Gastrocnemius medialis (tissue), 4 donors: ENCODE measurements around the gene CDC20. TPM values are rescaled to one million over a fixed set of nuclear protein-coding genes. Genes with fewer than 3 reads are reported as not detected.

Source experiments
- ATAC-seq, 2 donors: fragments of 150-250 bp; one replicate each; pipeline ENCODE4 v1.9.1; 2016
- DNase-seq, 2 donors: peaks; one replicate each; pipeline ENCODE4 v3.0.0-alpha.2; 2019
- H3K27ac ChIP-seq, 4 donors: fragments of 200-600 bp; sonication (generic); 1 replicate in 1 of 4; 2 replicates in 3 of 4; pipeline ENCODE4 v1.5.1; 2016 to 2018; ENCODE audit warnings: mild to moderate bottlenecking in 2 of 4, moderate library complexity in 1 of 4
- H3K27me3 ChIP-seq, 3 donors: fragments of 200-600 bp; sonication (generic) in 2 of 3; 1 replicate in 1 of 3; 2 replicates in 2 of 3; pipeline versions ENCODE4 v1.5.1 to v1.6.0; 2016 to 2019; ENCODE audit warnings: mild to moderate bottlenecking in 1 of 3, moderate library complexity in 1 of 3
- H3K36me3 ChIP-seq, 2 donors: fragments of 200-600 bp; sonication (generic) in 1 of 2; one replicate each; pipeline ENCODE4 v1.5.1; 2017 to 2018
- H3K4me1 ChIP-seq, 2 donors: fragments of 200-600 bp; sonication (generic) in 1 of 2; one replicate each; pipeline ENCODE4 v1.5.1; 2016 to 2017; ENCODE audit warnings: mild to moderate bottlenecking in 2 of 2
- H3K4me3 ChIP-seq, 4 donors: fragments of 200-600 bp; sonication (generic) in 3 of 4; 1 replicate in 1 of 4; 2 replicates in 3 of 4; pipeline ENCODE4 v1.5.1; 2016 to 2019; ENCODE audit warnings: mild to moderate bottlenecking in 2 of 4
- H3K9me3 ChIP-seq, 3 donors: fragments of 200-600 bp; sonication (generic) in 2 of 3; 1 replicate in 1 of 3; 2 replicates in 2 of 3; pipeline ENCODE4 v1.5.1; 2016 to 2019
- POLR2A ChIP-seq, 2 donors: fragments of 450-650 bp; IDR thresholded peaks; one replicate each; pipeline ENCODE4 v1.6.1; 2017; ENCODE audit warnings: antibody characterized with exemption in 2 of 2, mild to moderate bottlenecking in 2 of 2, moderate library complexity in 2 of 2
- in situ Hi-C, 4 donors: fragments of 200-750 bp; cut with MboI; loops; one replicate each; pipeline versions ENCODE4 v1.15.0 to v1.8.0; 2017; ENCODE audit warnings: low sequenced_read_pairs in 4 of 4
- intact Hi-C: fragments of 100-400 bp; cut with DNase I; formaldehyde crosslinking; loops from one replicate; pipeline ENCODE4 v1.15.1; 2023; ENCODE audit warnings: low total_unique reads
- total RNA-seq, 4 donors: library from RNA; depleted of rRNA; stranded (reverse); fragments of >200 nt; gene quantifications; one replicate each; pipeline versions ENCODE4 v1.1.0 to v1.2.3, GENCODE V29; 2016
- TF ChIP-seq, protein P1 (sequence below), 5 experiments: fragments of 450-650 bp in 3 of 5; fragments of 200-600 bp in 2 of 5; sonication (generic) in 2 of 5; IDR thresholded peaks in 4 of 5; conservative IDR thresholded peaks in 1 of 5; 1 replicate in 4 of 5; 2 replicates in 1 of 5; pipeline ENCODE4 v1.5.1; 2016 to 2019; ENCODE audit warnings: antibody characterized with exemption in 5 of 5, mild to moderate bottlenecking in 3 of 5, moderate library complexity in 3 of 5

CDC20 gene
- total RNA-seq, 4 donors from 2014 or later: 0.46 to 2.4 (median 0.76) TPM

DNA sequence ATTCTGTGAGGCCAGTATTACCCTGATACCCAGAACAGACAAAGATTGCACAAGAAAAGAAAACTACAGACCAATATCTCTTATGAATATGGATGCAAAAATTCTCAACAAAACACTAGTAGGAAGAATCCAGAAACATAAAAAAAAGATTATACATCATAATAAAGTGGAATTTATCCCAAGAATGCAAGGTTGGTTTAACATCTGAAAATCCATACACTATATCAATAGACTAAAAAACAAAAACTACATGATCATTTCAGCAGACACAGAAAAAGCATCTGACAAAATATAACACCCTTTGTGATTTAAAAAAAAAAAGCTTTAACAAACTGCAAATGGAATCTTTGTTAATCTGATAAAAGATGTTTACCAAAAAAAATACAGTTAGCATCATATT is 33.4 kb upstream of the CDC20 start:
- ATAC-seq: no peak
- H3K4me3 ChIP-seq: no peak overlapping the region

DNA sequence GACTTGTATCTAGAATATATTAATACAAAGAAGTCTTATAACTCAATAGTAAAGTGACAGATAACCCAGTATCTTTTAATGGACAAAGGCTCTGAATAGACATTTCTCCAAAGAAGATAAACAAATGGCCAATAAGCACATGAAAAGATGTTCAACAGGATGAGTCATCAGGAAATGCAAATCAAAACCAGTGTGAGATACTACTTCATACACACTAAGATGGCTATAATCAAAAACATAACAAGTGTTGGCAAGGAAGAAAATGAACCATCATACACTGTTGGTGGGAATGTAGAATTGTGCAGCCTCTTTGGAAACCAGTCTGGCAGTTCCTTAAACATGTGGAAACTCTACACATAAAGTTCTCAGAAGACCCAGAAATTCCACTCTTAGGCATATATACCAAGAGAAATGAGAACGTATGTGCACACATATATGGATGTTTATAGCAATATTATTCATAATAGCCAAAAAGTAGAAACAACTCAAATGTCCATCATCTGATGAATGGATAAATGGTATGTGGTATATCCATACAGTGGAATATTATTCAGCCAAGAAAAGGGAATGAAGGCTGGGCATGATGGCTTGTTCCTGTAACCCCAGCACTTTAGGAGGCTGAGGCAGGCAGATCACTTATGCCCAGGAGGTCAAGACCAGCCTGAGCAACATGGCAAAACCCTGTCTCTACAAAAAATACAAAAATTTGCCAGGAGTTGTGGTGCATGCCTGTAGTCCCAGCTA is 31.1 kb upstream of the CDC20 start:
- Histone ChIP-seq H3K4me1 (peaks cover 0 to 4% of the 10 kb centered on the region in 2 donors), H3K27ac (no peak overlapping the region), H3K4me3 (no peak overlapping the region), H3K36me3 (no peaks in the 10 kb centered on the region), H3K9me3 (no peaks in the 10 kb centered on the region), H3K27me3 (no peaks in the 10 kb centered on the region)
- DNase-seq (no peak), ATAC-seq (no peak)
- in situ Hi-C loops (no loop called here), intact Hi-C loops (no loop called here)
- no peak for TF ChIP-seq POLR2A (IDR thresholded peaks at IDR 0.05)

More for the DNA sequence above, 33.4 kb upstream of the CDC20 start:
- Histone ChIP-seq H3K36me3 (no peaks in the 10 kb centered on the region), H3K27ac (no peak overlapping the region), H3K9me3 (no peaks in the 10 kb centered on the region), H3K27me3 (no peaks in the 10 kb centered on the region), H3K4me1 (peaks cover 0 to 4% of the 10 kb centered on the region in 2 donors)
- in situ Hi-C loops (no loop called here), intact Hi-C loops (no loop called here)
- DNase-seq: no peak
- TF ChIP-seq POLR2A (IDR thresholded peaks at IDR 0.05): no peak
- TF ChIP-seq, protein P1, sequence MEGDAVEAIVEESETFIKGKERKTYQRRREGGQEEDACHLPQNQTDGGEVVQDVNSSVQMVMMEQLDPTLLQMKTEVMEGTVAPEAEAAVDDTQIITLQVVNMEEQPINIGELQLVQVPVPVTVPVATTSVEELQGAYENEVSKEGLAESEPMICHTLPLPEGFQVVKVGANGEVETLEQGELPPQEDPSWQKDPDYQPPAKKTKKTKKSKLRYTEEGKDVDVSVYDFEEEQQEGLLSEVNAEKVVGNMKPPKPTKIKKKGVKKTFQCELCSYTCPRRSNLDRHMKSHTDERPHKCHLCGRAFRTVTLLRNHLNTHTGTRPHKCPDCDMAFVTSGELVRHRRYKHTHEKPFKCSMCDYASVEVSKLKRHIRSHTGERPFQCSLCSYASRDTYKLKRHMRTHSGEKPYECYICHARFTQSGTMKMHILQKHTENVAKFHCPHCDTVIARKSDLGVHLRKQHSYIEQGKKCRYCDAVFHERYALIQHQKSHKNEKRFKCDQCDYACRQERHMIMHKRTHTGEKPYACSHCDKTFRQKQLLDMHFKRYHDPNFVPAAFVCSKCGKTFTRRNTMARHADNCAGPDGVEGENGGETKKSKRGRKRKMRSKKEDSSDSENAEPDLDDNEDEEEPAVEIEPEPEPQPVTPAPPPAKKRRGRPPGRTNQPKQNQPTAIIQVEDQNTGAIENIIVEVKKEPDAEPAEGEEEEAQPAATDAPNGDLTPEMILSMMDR (IDR thresholded peaks at IDR 0.05 in 4 of 5, conservative IDR thresholded peaks at IDR 0.05 in 1 of 5): no peak

DNA sequence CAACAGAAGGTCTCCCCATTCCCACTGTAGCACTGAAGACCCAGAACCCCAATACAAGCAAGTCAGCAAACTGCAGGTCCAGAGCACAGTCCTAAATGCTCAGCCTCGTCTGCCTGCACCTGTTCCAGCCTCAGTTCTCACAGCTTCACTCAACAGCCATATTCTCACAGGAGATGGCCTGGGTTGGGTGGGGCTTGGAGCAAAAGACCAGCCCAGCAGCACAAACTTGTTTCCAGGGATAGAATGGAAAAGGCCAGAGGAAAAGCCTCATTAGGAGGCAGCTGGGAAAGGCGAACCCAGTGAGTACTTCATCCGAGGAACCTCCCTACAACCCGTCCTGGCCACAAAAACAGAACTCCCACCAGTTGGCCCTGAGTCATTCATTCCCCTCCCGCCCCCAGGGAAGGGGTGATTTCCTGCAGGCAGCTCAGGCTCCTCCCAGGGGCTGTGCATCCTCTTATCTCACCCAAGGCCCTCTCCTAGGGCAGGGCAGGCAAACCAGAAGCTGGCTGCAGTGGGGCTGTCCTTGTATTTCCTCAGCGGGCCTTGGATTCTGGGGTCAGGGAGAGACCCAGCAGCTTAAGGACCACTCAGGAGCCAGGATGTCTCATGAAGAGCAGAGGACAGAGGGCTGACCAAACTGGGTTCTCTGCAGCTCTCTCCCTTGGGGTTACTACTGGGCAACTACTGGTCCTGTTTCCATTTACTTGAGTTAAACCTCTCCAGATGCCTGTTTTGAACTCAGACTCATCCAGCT is 28.6 kb upstream of the CDC20 start:
- H3K4me3 ChIP-seq: no peak overlapping the region
- no peaks in the 10 kb centered on the region for H3K27me3 ChIP-seq
- H3K36me3 ChIP-seq: no peaks in the 10 kb centered on the region
- H3K4me1 ChIP-seq: peaks cover 0 to 4% of the 10 kb centered on the region in 2 donors
- ATAC-seq (no peak), DNase-seq (no peak)
- no peaks in the 10 kb centered on the region for H3K9me3 ChIP-seq
- intact Hi-C loops (no loop called here), in situ Hi-C loops (no loop called here)
- H3K27ac ChIP-seq: no peak overlapping the region
- TF ChIP-seq, protein P1 (IDR thresholded peaks at IDR 0.05 in 4 of 5, conservative IDR thresholded peaks at IDR 0.05 in 1 of 5): no peak
- no peak for TF ChIP-seq POLR2A (IDR thresholded peaks at IDR 0.05)

DNA sequence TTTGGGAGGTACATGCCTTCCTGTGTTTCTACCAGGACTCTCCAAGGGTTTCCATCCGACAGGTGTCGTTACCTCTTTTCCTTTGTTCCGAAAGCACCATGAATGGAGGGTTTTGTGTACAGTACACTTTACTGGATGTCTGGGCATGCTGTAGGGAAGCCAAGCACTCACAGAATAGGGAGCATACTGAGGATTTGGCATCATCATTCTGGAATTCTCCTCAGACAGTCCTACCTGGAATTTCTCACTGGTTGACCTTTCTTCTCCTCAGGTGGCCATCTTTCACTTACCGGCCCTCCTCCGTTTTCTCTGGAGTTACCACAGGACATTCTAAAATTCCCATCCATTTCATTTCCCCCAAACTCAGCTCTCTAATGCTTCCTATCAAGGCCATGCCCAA is 27.1 kb upstream of the CDC20 start:
- ATAC-seq (no peak), DNase-seq (no peak)
- in situ Hi-C loops: no loop called here
- no peaks in the 10 kb centered on the region for H3K27me3 ChIP-seq
- no peaks in the 10 kb centered on the region for H3K9me3 ChIP-seq
- peaks cover 0 to 4% of the 10 kb centered on the region in 2 donors for H3K4me1 ChIP-seq
- no peak overlapping the region for H3K4me3 ChIP-seq
- intact Hi-C loops: loop anchor here (1.0 kb wide), 1 partner anchor 41 kb away; no protein-coding TSS in a partner anchor
- H3K27ac ChIP-seq: no peak overlapping the region
- no peaks in the 10 kb centered on the region for H3K36me3 ChIP-seq
- TF ChIP-seq, protein P1 (IDR thresholded peaks at IDR 0.05 in 4 of 5, conservative IDR thresholded peaks at IDR 0.05 in 1 of 5): no peak
- no peak for TF ChIP-seq POLR2A (IDR thresholded peaks at IDR 0.05)
